ENCODE measurements around the gene LRRFIP1.

Gene LRRFIP1

DNA sequence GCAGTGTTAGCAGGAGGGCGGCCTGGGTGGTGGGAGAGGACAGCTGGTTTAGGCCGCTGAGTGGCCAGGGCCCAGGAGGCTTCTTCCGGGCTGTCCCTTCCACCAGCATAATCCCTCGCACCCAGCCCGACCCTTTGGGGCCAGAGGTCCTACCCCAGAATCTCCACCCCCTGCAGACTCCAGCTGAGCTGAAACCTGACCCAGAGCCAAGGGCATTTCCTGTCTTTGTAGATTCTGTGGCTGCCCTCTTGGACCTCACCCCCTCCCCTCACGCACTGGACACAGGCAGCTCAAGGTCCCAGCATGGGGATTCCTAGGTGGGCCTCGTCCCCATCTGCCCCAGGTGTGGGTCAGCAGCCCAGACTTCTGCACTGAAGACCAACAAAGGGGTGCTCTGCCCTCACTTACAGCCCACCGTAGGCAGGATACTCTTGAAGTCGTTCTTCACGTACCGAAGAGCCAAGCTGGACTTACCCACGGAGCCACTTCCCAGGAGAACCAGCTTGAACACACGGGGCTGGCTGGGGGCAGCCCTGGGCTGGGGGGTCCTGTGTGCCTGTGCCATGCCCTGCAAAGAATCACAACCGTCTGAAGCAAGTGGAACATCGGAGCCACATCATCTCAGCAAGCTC lies 41.7 kb upstream of the LRRFIP1 start:
- H3K4me3 ChIP-seq (ENCODE audit: low read length), result no peak overlapping the region
- no peak for DNase-seq (ENCODE audit: low read depth)
- TF ChIP-seq, protein P1, sequence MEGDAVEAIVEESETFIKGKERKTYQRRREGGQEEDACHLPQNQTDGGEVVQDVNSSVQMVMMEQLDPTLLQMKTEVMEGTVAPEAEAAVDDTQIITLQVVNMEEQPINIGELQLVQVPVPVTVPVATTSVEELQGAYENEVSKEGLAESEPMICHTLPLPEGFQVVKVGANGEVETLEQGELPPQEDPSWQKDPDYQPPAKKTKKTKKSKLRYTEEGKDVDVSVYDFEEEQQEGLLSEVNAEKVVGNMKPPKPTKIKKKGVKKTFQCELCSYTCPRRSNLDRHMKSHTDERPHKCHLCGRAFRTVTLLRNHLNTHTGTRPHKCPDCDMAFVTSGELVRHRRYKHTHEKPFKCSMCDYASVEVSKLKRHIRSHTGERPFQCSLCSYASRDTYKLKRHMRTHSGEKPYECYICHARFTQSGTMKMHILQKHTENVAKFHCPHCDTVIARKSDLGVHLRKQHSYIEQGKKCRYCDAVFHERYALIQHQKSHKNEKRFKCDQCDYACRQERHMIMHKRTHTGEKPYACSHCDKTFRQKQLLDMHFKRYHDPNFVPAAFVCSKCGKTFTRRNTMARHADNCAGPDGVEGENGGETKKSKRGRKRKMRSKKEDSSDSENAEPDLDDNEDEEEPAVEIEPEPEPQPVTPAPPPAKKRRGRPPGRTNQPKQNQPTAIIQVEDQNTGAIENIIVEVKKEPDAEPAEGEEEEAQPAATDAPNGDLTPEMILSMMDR (conservative IDR thresholded peaks at IDR 0.05; ENCODE audit: low read length), result no peak

GRCh38 chr2:237588044-237588696 lies 39.2 kb upstream of the LRRFIP1 start:
- no peak for DNase-seq (ENCODE audit: low read depth)
- no peak overlapping the region for H3K4me3 ChIP-seq (ENCODE audit: low read length)
- TF ChIP-seq, protein P1 (conservative IDR thresholded peaks at IDR 0.05; ENCODE audit: low read length), result no peak

DNA sequence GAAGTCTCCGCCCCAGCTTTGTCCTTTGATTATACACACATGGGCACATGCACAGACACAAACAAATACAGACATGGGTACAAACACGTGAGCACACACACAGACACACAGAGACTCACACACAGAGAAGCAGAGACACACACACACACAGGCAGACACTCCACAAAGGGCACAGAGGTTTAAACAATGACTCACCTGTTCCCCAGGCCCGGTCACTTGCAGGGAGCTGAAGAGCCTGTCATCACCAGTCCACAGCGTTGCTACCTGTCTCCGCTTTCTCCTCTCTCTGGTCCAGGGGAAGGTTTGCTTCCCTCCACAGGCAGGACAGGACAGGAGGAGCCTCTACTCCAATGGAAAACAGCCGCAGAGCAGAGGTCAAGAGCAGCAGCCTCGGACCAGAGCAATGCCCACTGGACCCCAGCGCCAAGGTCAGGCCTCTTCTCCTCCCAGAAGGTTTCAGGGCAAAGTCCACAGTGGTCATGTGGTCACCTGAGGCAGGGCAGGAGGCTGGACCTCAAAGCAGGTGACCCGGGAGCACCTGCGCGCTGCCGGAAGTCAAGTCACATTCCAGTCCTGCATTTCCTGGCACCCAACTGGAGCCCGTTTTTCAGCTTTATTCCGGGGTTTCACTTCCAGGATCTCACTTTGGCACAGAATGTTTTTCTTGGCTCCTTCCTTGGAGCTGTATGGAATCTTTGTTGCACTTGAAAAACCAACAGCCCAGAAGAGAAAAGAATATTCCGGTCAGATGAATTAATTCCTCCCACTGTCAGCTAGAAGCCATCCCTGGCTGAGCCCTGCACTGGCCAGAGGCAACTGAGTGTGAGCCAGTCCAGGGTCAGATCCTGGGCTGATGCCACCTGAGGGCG lies 36.9 kb upstream of the LRRFIP1 start, which contains the start of gene RAB17:
TSS of gene RAB17 (minus strand) at position 463 of the 869 bp plus-strand sequence. CDS start 4,580 bp downstream, outside the sequence.
- no peak within 1 kb of the TSS for H3K4me3 ChIP-seq (ENCODE audit: low read length)

DNA sequence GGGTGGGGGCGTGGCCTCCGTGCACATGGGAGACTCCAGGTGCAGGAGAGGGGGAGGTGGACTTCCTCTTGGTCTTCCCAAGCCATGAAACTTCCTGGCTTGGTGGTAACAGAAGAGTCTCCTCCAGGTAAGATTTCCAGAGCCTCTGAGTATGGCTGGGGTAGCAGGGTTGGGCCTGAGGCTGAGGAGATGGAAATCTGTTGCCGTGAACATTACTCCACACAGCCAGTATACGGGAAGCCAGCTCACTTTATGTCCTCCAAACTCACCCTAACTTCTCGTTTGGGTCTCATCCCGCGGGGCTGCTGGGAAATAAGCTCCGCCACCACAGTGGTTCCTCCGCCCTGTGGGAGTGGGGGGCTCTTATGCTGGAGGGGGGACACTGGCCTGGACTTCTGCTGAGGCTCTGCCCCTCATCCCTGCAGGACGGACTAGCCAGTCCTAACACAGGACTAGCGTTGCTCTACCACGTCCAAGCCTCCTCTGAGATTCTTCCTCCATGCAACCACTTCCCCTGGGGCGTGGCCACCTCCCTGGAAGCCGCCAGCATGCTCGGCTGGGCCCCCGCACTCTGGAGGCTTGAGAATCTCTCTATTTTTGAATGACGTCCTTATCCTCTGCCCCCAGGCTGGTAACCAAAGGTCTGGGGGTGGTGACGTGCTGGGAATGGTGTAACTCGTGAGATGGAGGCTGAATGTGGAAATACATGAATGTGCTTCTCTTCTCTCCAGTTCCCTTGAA lies 36.1 kb upstream of the LRRFIP1 start:
- TF ChIP-seq, protein P1 (conservative IDR thresholded peaks at IDR 0.05; ENCODE audit: low read length), result no peak
- DNase-seq (ENCODE audit: low read depth), result no peak
- H3K4me3 ChIP-seq (ENCODE audit: low read length), result no peak overlapping the region

More for the DNA sequence above, 36.9 kb upstream of the LRRFIP1 start, which contains the start of gene RAB17:
- TF ChIP-seq, protein P1 (conservative IDR thresholded peaks at IDR 0.05; ENCODE audit: low read length), result no peak
- peak; percentile 31 for DNase-seq (ENCODE audit: low read depth)

DNA sequence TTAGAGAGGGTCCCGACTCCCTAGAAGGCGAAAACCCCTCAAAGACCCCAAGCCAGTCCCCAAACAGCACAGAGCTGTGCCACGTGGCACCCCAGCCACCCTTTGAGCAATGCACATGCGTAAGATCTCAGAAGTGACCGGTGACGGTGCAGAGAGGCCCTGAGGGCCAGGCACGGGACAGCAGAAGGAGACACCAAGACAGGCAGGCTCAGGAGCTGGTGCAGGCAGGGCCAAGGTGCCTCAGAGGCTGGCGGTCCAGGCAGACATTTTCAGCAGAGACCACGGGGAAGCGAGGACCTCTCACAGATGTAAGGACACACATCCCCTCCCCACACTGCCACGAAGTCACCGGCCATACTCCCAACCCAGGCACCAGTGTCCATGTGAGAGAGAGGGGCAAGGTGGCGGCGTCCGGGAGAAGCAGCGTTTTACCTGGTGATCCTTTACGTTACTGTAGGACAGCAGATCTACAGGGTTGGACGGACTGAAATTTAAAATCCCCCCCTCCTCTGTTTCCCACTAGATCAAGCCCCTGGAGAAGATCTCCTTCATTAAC lies 34.9 kb upstream of the LRRFIP1 start:
- no peak for DNase-seq (ENCODE audit: low read depth)
- TF ChIP-seq, protein P1 (conservative IDR thresholded peaks at IDR 0.05; ENCODE audit: low read length), result no peak
- H3K4me3 ChIP-seq (ENCODE audit: low read length), result no peak overlapping the region

- no peak overlapping the region for H3K4me3 ChIP-seq (ENCODE audit: low read length)
- DNase-seq (ENCODE audit: low read depth), result no peak
- TF ChIP-seq, protein P1 (conservative IDR thresholded peaks at IDR 0.05; ENCODE audit: low read length), result no peak
These were observed 34.4 kb upstream of the LRRFIP1 start for GRCh38 chr2:237593036-237593435.
